ENCODE data around the gene MCOLN3. TPM values are rescaled to one million over a fixed set of nuclear protein-coding genes. Genes with fewer than 3 reads are reported as not detected.

The MCOLN3 gene
- total RNA-seq, 1 donor from 2014 or later, result 23.7 TPM

DNA sequence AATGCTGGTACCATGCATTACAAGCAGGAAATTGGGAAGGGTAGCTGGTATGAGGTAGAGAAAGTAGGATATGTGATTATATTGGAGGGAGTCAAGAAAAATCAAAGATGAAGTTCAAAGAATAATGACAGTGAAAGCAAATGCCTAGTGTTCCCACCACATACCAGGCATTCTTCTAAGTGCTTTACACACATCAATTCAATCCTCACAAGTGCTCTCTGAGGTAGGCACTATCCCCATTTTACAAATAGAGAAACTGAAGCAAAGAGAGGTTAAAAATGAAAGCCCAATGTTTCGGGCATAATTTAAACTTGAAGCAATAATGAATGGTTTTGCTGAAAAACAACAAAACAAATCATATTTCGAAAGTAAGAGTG, 40.1 kb upstream of the MCOLN3 start:
- Mint-ChIP-seq H3K4me1 (ENCODE audit: low read depth) (no peaks in the 10 kb centered on the region), H3K27ac (no peak overlapping the region), H3K36me3 (ENCODE audit: insufficient read depth) (no peaks in the 10 kb centered on the region), H3K27me3 (no peaks in the 10 kb centered on the region), H3K9me3 (ENCODE audit: low read depth) (no peaks in the 10 kb centered on the region), H3K4me3 (ENCODE audit: low read depth) (no peak overlapping the region)
- TF ChIP-seq, protein P1, sequence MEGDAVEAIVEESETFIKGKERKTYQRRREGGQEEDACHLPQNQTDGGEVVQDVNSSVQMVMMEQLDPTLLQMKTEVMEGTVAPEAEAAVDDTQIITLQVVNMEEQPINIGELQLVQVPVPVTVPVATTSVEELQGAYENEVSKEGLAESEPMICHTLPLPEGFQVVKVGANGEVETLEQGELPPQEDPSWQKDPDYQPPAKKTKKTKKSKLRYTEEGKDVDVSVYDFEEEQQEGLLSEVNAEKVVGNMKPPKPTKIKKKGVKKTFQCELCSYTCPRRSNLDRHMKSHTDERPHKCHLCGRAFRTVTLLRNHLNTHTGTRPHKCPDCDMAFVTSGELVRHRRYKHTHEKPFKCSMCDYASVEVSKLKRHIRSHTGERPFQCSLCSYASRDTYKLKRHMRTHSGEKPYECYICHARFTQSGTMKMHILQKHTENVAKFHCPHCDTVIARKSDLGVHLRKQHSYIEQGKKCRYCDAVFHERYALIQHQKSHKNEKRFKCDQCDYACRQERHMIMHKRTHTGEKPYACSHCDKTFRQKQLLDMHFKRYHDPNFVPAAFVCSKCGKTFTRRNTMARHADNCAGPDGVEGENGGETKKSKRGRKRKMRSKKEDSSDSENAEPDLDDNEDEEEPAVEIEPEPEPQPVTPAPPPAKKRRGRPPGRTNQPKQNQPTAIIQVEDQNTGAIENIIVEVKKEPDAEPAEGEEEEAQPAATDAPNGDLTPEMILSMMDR (IDR thresholded peaks at IDR 0.05; ENCODE audit: unreplicated experiment), result no peak
- no peak for DNase-seq (ENCODE audit: low spot score, unreplicated experiment)

DNA sequence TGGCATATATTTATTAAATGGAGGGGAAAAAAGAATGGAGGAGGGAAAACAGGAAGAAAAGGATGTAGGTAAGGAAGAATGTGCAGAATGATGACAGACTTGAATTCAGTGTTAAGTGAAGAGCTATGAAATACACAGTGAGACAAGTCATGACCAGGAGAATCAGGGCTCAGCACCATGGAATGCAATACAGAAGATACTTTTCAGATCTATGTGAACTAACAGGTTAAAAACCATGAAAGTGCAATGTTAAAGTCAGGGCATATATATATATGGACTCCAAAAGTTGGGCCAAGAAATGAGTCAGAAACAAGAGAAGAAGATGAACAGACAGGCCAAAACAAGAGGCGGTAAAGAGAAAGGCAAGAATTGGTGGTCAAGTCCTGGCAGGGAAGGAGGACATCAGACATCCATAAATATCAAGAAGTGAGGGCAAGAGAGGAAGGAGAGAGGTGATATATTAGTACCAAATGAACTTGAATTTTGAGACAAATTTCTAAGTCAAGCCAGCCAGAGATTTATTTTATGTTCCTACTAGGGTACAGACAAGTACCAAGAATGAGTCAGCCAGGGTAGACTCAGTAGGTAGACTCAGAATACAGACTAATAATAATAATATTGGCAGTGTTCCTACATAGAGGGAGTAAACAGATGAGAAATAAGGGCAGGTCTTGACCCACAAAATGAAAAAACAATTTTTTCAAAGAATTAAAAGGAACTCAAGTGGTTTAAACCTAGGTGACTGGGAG, 39.5 kb upstream of the MCOLN3 start:
- H3K36me3 Mint-ChIP-seq (ENCODE audit: insufficient read depth), result no peaks in the 10 kb centered on the region
- TF ChIP-seq, protein P1 (IDR thresholded peaks at IDR 0.05; ENCODE audit: unreplicated experiment), result no peak
- no peak for DNase-seq (ENCODE audit: low spot score, unreplicated experiment)
- H3K4me3 Mint-ChIP-seq (ENCODE audit: low read depth), result no peak overlapping the region
- no peaks in the 10 kb centered on the region for H3K4me1 Mint-ChIP-seq (ENCODE audit: low read depth)
- no peak overlapping the region for H3K27ac Mint-ChIP-seq
- no peaks in the 10 kb centered on the region for H3K9me3 Mint-ChIP-seq (ENCODE audit: low read depth)
- H3K27me3 Mint-ChIP-seq, result no peaks in the 10 kb centered on the region

DNA sequence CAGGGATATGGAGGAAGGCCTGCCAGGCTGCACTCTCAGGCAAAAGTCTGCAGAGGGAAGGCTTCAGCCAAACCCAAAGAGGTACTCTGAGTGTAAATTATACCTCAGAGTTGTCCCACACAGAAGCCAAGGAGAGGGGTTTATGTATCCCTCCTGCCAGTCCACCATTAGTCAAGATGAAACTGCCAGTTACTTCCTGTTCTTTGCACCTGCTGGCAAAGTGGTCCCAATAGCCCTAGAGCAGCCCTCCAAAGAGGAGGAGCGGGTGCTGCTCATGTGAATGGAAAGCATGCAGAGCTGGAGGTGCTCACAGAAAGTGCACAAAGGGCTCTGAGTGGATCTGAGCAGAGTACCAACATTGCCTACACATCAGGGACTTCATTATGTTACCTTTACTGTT, 37.1 kb upstream of the MCOLN3 start:
- Mint-ChIP-seq H3K36me3 (ENCODE audit: insufficient read depth) (no peaks in the 10 kb centered on the region), H3K27me3 (no peaks in the 10 kb centered on the region), H3K27ac (no peak overlapping the region), H3K4me3 (ENCODE audit: low read depth) (no peak overlapping the region), H3K9me3 (ENCODE audit: low read depth) (no peaks in the 10 kb centered on the region), H3K4me1 (ENCODE audit: low read depth) (no peaks in the 10 kb centered on the region)
- DNase-seq (ENCODE audit: low spot score, unreplicated experiment), result no peak
- TF ChIP-seq, protein P1 (IDR thresholded peaks at IDR 0.05; ENCODE audit: unreplicated experiment), result no peak

DNA sequence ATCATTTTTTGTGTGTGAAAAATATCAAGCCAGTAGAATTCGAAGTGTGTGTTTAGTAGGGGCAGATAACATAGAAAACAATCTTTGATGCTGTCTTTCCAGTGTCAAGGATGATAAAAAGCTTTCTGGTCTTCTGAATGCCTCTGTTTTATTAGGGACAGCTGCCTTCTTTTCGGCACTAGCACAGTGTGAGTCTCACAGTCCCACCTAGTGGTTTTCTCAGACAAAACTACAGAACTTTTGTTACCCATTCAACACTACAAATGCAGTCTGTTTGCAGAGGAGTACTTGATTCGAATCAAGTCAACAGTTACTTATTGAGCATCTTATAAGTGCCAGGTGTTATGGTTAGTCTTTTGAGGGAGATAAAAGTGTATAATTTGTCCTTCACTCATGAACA, 30.6 kb upstream of the MCOLN3 start:
- no peak for DNase-seq (ENCODE audit: low spot score, unreplicated experiment)
- H3K9me3 Mint-ChIP-seq (ENCODE audit: low read depth), result peaks cover 9% of the 10 kb centered on the region
- H3K4me3 Mint-ChIP-seq (ENCODE audit: low read depth), result no peak overlapping the region
- peaks cover 2% of the 10 kb centered on the region for H3K4me1 Mint-ChIP-seq (ENCODE audit: low read depth)
- TF ChIP-seq, protein P1 (IDR thresholded peaks at IDR 0.05; ENCODE audit: unreplicated experiment), result no peak
- no peak overlapping the region for H3K27ac Mint-ChIP-seq
- H3K27me3 Mint-ChIP-seq, result no peaks in the 10 kb centered on the region
- peaks cover 5% of the 10 kb centered on the region for H3K36me3 Mint-ChIP-seq (ENCODE audit: insufficient read depth)

GRCh38 chr1:85074365-85074964, 26.2 kb upstream of the MCOLN3 start:
- peaks cover 5% of the 10 kb centered on the region for H3K36me3 Mint-ChIP-seq (ENCODE audit: insufficient read depth)
- no peaks in the 10 kb centered on the region for H3K27me3 Mint-ChIP-seq
- peaks cover 2% of the 10 kb centered on the region for H3K4me1 Mint-ChIP-seq (ENCODE audit: low read depth)
- H3K9me3 Mint-ChIP-seq (ENCODE audit: low read depth), result peaks cover 9% of the 10 kb centered on the region
- H3K4me3 Mint-ChIP-seq (ENCODE audit: low read depth), result no peak overlapping the region
- H3K27ac Mint-ChIP-seq, result no peak overlapping the region
- no peak for DNase-seq (ENCODE audit: low spot score, unreplicated experiment)
- TF ChIP-seq, protein P1 (IDR thresholded peaks at IDR 0.05; ENCODE audit: unreplicated experiment), result no peak
